ENCODE data around the gene GID4.

GID4 gene

DNA sequence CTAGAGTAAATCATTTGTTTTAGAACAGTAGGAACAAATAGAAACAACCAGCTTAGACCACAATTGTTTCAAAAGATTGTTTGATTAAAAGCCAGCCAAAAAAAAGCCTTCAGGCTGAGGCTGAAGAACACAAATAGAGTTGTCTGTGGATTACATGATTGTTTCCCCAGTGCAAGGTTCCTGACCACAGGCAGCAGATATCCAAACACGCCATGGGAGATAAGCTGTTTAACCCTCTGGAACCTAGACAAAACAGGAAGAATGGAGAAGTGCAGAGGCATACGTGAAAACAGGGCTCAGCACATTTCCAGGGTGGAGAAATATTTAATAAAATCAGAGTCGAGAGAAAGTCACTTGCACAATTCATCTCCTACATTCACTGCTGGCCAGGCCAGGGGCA, 21.2 kb upstream of the GID4 start:
- no peak for DNase-seq

DNA sequence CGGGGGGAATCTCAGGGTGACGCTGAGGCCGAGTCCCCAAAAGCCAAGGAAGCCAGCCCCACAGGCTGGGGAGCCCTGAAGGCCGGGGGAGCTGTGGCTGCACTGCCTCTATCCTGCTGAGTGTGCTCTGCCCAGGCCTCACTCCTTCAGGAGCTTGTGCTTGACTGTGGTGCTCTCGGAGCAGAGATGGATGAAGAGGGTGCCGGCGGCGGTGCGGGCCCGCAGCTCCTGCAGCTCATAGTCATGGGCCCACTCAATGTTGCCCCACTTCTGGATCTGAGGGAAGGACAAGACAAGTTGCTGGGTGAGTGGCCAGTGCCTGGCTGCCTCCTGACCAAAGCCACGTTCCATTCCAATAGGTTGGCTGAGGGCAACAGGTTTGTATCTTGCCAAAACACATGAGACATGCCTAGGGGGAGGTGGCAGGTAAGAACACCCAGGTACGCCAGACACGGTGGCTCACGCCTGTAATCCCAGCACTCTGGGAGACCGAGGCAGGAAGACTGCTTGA, 20.7 kb upstream of the GID4 start:
- DNase-seq = no peak

DNA sequence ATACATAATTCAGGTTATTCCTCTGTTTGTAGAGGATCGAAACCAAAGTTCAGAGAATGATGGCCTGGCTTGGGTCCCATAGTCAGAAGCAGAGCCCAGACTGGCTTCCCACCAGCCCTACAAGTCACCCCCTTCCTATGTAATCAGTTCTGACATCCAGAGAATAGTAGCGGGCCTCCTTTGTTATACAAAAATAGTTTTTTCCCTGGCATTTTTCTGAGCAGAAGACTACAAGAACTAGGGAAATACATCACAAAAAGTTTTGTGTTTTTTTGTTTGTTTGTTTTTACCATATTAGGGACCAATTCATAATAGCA, 19.4 kb upstream of the GID4 start:
- no peak for DNase-seq

DNA sequence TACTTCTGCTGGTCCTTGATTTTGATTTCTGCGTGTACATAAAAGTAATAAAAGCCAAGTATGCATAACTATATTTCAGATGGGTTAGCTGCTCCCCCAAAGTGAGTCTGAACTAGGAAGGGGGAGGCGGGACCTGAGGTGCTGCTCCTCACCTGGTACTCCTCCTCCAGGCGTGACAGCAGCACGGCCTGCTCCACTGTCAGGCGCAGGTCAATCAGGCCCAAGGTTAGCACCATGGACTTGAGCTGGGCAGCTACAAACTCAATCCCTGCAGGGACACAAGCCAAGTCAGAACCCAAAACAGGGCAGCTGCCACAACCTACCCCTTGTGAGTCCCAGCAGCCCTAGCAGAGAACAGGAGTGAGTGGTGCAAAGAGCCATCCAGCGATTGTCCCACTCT, 18.2 kb upstream of the GID4 start:
- DNase-seq = no peak

DNA sequence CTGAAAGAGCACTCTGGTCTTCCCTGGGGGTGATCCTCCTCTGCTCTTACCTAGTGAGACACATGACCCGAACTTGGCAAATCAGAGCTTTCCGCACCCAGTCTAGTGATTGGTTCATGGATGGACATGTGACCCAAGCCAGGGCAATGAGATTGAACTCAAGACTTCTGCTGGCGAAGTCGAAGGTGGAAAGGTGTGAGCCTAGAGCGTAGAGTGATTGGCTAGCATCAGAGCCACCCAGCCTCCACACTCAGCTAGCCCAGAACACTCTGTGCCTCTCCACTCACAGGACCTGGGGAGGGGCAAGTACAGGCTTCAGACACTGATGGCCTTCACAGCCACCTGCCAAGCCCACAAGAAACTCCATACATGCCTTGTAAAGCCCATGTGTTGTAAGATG, 17.8 kb upstream of the GID4 start:
- DNase-seq = no peak

DNA sequence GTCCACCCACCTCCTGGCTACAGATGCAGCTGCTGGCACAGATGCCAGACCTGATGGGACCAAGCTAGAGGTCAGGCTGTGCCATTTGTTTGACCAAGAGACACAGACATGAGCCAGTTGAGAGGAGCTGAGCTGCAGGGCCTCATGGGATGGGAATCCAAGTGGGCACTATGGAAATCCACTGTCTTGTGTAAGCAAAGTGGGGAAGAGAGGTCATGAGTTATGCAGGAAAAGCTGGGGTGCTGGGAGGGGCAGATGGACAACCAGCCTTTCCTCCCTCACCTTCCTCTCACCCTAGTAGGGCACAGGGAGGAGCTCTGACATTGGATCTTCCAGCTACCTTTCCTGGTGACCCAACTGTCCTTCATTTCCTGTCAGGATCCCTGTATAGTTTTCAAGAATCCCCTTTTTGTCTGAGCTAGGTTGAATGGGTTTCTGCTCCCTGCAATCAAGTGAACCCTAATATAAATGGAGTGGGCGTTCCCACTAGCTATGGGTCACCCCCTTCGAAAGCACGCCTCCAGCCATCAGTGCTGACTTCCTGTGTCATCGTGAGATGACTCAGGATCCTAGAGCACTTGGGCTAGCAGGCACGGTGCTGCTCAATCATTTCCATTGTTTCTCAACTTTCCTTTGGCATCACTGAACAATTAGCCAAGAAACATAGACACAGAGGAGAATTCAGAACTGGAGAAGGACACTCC, 13.8 kb upstream of the GID4 start:
- no peak for DNase-seq

DNA sequence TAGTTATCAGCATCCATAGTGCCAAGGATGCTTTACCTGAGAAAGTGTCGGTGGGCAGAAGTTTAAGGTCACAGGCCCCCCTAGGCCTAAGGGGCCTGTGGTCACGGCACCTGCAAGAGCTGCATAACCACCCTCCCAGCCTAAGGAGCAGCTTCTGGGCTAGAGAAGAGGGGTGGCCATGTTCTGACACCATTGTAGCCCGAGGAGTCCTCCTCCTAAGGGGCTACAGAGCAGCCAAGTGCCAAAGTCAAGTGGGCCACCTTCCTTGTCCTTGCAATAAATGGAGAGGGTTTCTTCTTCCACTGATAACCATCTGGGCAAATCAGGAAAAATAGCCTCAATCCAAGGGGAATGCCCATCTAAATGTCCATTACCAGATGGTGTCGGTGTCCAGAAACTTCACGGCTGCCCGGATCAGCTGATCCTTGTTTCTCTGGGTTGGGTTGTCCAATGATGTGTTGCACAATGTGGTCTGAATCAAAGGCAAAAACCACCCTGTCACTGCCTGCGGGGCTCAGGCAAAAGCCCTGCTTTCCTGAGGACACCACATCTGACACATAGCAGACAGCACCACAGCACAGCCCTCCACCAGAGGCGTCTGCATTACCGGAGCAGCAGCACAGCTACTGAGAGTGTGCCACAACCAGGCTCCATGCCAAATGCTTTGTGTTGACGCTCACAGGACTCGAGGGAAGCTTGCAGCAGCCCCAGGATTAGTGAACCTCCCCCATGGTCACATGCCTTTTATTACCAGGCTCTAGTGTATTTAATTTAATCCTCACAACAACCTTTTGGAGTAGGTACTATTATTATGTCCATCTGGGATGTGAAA, 13.0 kb upstream of the GID4 start:
- no peak for DNase-seq

DNA sequence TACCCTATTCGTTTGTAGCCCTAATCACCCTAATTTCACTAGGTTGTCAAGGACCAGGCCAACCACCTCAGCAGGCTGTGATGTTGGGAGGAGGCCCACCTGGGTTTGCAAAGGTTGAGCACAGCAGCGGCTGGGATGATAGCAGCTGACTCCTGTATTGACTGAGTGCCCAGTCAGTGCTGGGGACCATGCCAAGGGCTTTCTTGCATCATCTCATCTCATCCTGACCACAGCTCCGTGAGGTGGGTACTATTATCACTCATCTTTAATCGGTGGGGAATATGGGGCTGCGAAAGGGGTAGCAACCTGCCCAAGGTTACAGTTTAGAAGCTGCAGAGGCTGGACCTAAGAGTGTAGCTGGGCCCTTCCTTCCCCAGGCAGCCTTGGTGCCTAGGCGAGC, 11.9 kb upstream of the GID4 start:
- DNase-seq = no peak

DNA sequence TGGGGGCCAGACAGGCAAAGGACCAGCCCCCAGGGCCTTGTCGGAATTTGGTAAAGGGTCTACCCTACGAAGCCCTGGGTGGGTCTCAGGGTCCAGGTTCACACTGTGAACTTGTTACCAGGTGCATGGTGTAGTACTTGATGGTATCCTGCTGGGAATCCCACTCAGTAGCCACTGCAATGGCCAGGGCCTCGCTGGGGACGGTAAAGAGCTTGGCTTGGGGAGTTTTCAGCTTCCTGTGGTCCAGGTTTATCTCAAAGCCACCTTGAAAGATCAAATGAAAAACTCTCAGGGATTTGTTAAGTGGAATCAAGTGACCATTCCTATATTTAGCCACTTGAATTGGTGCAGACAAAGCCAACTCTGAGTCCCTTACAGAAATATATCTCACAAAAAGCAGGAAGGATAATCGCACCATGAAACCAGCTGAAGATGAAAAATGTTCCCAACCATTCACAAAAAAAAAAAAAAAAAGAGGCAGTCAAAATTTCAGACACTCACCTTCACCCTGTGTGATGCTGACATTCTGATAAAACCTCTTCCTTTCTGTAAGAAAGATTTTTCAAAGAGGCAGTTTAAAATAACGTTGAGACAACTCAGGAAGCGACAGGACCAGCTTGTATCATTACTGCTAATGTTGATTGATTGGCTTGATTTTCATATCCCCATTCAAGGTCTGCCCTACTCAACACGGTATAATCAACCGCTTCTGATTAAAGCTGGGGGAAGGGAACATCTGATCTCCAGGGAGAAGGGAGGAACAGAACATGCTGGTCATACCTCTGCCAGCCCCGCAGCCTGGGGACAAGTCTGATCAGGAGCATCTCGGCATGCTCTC, 10.9 kb upstream of the GID4 start:
- DNase-seq = no peak

DNA sequence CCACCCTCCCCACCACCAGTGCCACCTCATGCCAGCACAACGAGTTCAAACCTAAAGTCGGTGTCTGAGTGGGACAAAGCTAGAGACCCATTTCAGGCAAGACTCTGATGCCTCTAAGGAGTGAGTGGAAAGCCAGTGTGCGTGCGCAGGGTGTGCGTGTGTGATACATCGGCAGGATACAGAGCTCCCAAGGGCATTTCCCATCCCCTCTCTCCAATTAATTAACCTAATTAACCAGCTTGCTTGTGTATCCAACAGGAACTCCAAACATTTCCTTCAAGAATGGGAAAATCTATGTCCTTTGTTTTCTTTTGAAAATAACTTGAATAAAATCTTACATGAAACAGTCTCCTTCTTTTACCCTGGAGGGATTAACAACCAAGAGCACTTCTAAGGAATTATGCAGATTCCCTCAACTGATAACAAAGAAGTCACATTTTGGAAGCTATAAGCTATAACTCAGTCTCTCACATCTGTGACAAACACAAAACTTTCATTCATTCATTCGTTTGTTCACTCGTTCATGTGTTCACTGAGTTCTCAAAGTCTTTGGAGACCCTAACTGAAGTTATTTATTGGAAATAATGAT, 10.2 kb upstream of the GID4 start:
- no peak for DNase-seq

DNA sequence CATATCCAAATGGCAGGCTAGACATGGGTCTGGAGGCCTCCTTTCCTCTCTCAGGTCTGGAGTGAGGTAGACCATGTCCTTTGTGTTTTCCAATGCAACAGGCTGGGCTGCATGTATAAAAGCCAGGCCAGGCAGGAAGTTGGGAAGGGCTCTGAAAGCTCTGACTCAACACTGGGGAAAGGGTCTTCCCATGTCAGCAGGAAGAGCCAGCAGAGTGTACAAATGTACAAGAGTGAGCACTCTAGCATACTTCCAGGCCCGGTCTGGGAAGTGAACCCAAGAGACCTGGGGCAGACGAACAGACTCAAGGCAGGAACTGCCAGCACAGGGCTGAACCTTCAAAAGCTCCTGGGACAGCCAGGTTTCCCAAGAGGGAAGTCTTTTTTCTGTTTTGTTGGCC, 7.3 kb upstream of the GID4 start:
- no peak for DNase-seq

DNA sequence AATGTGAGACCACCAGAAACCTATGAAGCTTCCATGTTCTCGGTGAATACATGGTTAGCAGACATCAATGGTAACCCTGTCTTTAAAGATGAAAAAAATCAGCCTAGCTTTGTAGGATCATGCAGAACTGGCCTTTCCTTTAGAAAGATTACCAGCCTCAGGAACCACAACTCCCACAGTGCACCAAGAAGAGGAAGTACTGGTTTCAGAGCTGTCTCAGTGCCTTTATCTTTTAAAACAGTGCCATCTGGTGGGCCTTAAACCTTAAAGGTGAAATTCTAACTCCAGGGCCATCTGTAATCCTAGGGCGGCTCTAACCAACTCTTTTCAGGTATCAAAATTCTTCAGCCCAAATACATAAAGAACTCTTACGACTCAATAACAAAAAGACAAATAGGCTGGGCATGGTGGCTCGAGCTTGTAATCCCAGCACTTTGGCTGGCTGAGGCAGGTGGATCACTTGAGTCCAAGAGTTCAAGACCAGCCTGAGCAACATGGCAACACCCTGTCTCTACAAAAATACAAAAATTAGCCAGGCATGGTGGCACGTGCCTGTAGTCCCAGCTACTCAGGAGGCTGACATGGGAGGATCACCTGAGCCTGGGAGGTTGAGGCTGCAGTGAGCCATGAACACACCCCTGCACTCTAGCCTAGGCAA, 5.6 kb upstream of the GID4 start:
- DNase-seq = peak; percentile 3

DNA sequence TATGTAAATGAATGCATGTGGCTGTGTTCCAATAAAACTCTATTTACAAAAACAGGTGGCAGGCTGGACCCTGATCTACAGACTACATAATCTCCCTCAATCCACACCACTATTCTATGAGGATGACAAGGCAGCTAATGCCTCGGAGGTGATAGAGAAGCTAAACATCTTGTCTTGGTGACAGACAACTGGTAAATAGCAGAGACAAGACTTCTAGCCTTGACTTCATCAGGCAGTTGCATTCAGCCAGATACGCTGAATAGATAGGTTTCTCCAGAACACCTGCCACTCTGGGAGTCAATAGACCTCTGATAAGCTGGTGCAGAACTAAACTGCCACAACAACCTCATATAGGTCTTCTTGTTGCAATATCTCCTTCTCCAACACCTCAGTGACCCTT, 3.5 kb upstream of the GID4 start:
- no peak for DNase-seq

DNA sequence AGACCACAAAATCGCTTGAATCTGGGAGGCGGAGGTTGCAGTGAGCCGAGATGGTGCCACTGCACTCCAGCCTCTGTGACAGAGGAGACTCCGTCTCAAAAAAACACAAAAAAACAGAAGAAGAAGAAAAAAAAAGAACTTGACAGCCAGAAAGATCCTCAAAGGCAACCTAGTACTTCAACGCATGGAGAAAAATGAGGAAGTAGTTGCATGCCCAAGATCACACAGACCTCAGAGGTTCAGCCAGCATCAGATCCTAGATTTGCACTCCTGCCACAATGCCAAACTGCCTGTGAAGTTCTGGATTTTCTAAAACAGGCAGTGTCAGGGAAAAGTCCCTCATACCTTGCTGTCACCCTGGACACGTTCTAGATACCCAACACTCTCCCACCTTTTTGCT, 1.7 kb upstream of the GID4 start:
- DNase-seq = no peak

DNA sequence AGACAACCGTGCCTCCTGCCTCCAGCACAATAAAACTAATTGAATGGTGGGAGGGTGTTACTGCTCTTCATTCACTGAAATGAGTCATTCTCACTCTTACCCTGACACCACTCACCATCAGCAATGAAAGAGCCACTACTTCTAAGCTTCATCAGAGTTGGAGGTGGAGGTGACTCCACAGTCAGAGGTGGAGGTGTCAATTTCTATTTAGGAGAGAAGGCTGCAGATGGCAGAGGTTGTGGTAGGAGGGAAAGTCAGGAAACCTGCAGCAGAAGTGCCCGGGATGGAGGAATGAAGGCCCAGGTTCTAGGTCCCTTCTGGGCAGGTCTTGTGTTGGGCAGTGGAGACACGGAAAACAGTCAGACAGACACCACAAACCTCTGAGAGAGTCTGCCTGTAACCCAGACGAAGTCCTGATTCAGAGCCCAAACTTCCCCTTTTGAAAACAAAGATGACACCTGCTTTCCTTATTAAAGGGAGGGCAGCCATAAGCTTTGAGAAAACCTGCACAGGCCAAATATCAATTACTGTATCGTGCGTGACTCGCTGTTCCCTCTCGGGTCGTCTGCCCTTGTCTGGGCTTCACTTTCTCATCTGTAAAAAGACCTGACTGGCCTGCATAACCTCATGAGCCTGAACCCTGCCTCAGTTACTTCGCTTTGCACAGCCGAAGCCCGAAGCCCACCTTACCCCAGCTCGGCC, 908 bp upstream of the GID4 start:
- no peak for DNase-seq

DNA sequence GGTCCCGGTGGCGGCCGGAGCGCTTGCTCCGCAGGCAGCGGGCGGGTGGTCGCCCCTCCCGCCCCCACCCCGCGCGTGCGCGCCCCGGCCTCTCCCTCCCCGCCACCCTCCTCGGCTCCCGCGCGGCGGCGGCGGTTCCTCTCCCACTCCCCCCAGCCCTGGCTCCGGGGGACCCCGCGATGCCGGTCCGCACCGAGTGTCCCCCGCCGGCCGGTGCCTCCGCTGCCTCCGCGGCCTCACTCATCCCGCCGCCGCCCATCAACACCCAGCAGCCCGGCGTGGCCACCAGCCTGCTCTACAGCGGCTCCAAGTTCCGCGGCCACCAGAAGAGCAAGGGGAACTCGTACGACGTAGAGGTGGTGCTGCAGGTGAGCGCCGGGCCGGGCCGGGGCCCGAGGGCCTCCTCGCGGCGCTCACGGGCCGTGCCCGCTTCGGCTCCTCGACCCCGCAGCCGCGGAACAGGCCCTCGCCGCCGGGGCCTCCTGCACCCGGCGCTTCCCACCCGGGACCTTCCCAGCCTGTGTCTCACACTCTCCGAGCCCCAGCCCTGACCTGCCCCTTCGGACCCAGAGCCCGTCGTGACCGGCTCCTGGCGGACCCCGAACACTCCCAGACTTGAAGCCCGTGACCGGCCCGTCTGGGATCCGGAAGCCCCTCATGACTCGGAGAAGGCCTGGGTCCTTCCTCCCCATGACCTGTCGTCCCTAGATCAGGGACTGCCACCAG, 490 bp downstream of the GID4 start:
- no peak for DNase-seq

DNA sequence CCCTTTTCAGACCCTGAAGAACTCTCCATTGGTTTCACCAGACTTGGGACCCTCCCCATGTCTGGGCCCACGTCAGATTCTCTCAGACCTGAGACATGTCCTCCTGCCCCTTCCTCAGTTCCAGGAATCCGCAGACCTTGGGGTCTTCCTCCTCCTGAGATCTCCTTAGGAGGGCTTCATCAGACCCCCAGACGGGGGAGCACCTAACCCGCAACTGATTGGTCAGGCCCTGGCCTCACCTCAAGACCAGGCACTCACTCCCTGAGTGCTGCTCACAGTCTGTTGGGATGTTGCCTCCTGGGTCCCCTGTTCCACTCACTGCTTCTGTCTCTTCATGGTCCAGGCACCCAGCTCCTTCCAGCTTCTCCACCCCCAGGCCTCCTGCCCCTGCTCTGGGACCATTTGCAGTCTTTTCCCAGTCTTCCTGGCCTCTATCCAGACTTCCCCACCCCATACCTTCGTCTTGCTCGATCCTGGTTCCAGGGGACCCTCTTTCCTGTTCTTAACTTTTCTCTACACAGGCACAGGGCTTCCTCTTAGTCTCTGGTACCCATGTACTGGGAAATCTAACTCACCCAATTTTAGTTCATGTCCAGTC, 1.2 kb downstream of the GID4 start:
- DNase-seq = no peak

DNA sequence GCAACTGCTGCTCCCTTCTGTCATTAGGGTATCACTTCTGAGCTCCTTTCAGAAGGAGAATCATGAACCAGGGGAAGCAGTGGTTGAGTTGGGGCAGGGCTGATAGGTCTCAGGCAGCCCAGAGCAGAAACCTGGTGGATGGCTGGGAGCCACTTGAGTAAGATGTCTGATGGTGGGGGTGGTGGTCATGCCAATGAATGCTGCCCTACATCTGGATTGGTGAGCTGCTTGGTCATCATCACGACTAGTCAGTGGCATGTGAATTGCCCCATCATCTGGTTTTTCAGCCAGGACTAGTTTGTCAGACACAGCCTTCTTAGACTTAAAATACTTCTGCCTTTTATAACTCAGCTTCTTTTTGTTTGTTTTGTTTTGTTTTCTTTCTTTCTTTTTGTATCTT, 2.6 kb downstream of the GID4 start:
- DNase-seq = no peak

DNA sequence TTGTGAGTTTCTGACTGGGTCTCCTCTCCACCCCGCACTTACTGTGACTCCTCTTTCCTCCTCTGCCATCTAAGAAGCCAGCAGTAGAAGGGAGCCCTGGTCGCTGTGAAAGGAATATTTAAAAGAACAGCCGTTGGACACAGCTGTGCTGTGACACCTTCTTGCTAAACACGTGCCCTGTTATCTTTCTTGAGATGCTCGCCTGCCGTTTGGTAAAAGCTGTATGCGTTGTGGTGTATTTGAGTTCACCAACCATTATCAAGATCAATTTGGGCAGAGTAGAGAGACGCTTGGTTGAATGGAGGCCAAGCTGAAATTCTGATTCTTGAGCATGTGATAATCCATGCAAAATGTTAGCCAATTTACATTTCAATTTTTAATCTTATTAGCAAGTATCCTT, 3.8 kb downstream of the GID4 start:
- DNase-seq = no peak

DNA sequence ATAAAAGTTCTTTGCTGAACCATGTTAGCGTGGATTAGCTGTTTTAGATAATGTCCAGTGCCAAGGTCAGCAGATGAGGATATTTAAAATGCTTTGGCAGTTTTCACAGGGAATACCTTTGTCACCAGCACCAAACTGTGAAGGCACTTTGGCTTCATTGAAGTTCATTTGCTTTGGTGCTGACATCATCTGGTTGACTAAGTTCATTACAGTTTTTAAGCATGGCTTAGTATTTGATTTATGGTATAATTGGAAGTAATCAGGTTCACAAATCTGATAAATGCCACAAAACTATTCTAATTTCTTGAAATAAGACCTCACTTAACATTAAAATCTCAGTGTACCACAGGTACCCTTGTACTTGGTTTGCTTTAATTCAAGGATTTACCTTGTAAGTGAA, 4.3 kb downstream of the GID4 start:
- no peak for DNase-seq

DNA sequence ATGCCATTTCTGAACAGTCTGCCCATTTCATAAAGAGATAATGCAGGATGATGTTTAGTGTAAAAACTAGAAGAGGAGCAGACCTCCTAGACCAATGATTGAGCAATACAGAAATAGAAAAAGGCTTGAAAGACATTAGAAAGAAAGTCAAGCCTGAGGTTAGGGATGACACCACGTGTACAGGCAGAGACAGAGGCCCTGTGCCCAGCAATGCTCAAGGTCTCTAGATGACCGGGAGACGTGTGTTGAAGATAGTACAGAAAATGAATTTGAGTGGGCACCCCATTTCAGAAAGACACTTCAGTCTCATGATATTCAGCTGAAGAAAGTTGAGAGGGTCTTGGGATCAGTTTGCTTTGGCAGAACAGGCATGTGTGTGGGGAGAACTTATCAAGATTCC, 5.4 kb downstream of the GID4 start:
- DNase-seq = no peak
